Caco-2 (cell line): ENCODE data around the gene IL17F. TPM values are rescaled to one million over a fixed set of nuclear protein-coding genes. Genes with fewer than 3 reads are reported as not detected.

Experiments
- BruUV-seq: library from RNA; stranded (reverse); fragments of 400-500 nt; replicated peaks from 2 replicates; lab custom pipeline; 2021; lab: Mats Ljungman, UMichigan
- CTCF ChIA-PET: fragments of 300-600 bp; sonication (Branson Sonifier 250); formaldehyde crosslinking; loops from one replicate; lab custom pipeline; 2022; ENCODE audit warnings: antibody characterized with exemption; lab: Charles Lee
- POLR2A ChIA-PET: fragments of 300-600 bp; sonication (Branson Sonifier 250); formaldehyde crosslinking; loops from one replicate; lab custom pipeline; 2022; ENCODE audit warnings: antibody characterized with exemption; lab: Charles Lee
- DNase-seq, 2 experiments: peaks; one replicate each; pipeline versions ENCODE4 v3.0.0 to v3.0.0-alpha.2; 2020 to 2022
- H3K27me3 ChIP-seq: replicated peaks from 2 replicates; pipeline ENCODE4 v1.6.0; 2011; ENCODE audit warnings: low read length; ENCODE audit not compliant: control insufficient read depth, insufficient read depth
- H3K36me3 ChIP-seq: 2 replicates; pipeline ENCODE4 v1.5.1; 2011; ENCODE audit warnings: low read length; ENCODE audit not compliant: control insufficient read depth, insufficient read depth
- H3K4me1 ChIP-seq: fragments of 250-450 bp; sonication (Bioruptor Pico); 2 replicates; pipeline ENCODE4 v1.5.1; 2020; ENCODE audit warnings: mild to moderate bottlenecking
- H3K4me3 ChIP-seq: 2 replicates; pipeline ENCODE4 v1.5.1; 2011; ENCODE audit warnings: low read depth, mild to moderate bottlenecking, control low read depth, low read length
- H3K9me3 ChIP-seq: fragments of 250-450 bp; sonication (Bioruptor Pico); 2 replicates; pipeline ENCODE4 v1.5.1; 2020; ENCODE audit warnings: mild to moderate bottlenecking, moderate library complexity
- H3K27ac Mint-ChIP-seq: one replicate; pipeline ENCODE4 v1.8.0; 2022; ENCODE audit warnings: mixed read lengths; ENCODE audit not compliant: unreplicated experiment
- H3K27me3 Mint-ChIP-seq: one replicate; pipeline ENCODE4 v1.8.0; 2022; ENCODE audit warnings: mixed read lengths; ENCODE audit not compliant: insufficient read depth, unreplicated experiment
- H3K36me3 Mint-ChIP-seq: one replicate; pipeline ENCODE4 v1.8.0; 2022; ENCODE audit warnings: mild to moderate bottlenecking, mixed read lengths; ENCODE audit not compliant: insufficient read depth, unreplicated experiment
- H3K4me1 Mint-ChIP-seq: one replicate; pipeline ENCODE4 v1.8.0; 2022; ENCODE audit warnings: low read depth, mixed read lengths; ENCODE audit not compliant: unreplicated experiment
- H3K4me3 Mint-ChIP-seq: one replicate; pipeline ENCODE4 v1.8.0; 2022; ENCODE audit warnings: mild to moderate bottlenecking, moderate library complexity, mixed read lengths; ENCODE audit not compliant: unreplicated experiment
- H3K9me3 Mint-ChIP-seq: one replicate; pipeline ENCODE4 v1.8.0; 2022; ENCODE audit warnings: mixed read lengths; ENCODE audit not compliant: unreplicated experiment
- CTCF ChIP-seq, 2 experiments: fragments of 200-600 bp in 1 of 2; IDR thresholded peaks; 1 replicate in 1 of 2; 2 replicates in 1 of 2; pipeline versions ENCODE4 v1.5.1 to v1.8.0; 2011 to 2022; ENCODE audit warnings: antibody characterized with exemption in 1 of 2, control low read depth in 1 of 2, inconsistent platforms in 1 of 2, low read depth in 1 of 2, low read length in 1 of 2, mild to moderate bottlenecking in 1 of 2, moderate library complexity in 1 of 2; ENCODE audit not compliant: insufficient read depth in 1 of 2, severe bottlenecking in 1 of 2, unreplicated experiment in 1 of 2
- intact Hi-C: fragments of 100-400 bp; cut with micrococcal nuclease; formaldehyde crosslinking; loops from one replicate; pipeline ENCODE4 v1.10.0; 2022; ENCODE audit not compliant: unreplicated experiment
- total RNA-seq: library from RNA; stranded (reverse); gene quantifications from 2 replicates; pipeline ENCODE4 v1.2.3, GENCODE V29; 2022

Gene IL17F
- total RNA-seq, 1 experiment from 2014 or later = not detected

GRCh38 chr6:52227495-52227894 is 16.8 kb downstream of the IL17F start:
- Histone ChIP-seq H3K4me1 (no peaks in the 10 kb centered on the region), H3K4me3 (no peak overlapping the region), H3K9me3 (no peaks in the 10 kb centered on the region), H3K27me3 (no peaks in the 10 kb centered on the region), H3K36me3 (no peaks in the 10 kb centered on the region)
- no peak for DNase-seq
- intact Hi-C loops = no loop called here
- BruUV-seq = no TSS peak
- Mint-ChIP-seq H3K27ac (no peak overlapping the region), H3K4me1 (no peaks in the 10 kb centered on the region), H3K9me3 (no peaks in the 10 kb centered on the region), H3K36me3 (no peaks in the 10 kb centered on the region), H3K4me3 (no peak overlapping the region), H3K27me3 (peaks cover 16% of the 10 kb centered on the region)
- TF ChIP-seq CTCF (IDR thresholded peaks at IDR 0.05; ENCODE audit: insufficient read depth in 1 of 2, low read depth in 1 of 2, low read length in 1 of 2, severe bottlenecking in 1 of 2, unreplicated experiment in 1 of 2) = no peak
- CTCF ChIA-PET = no interaction called here
- POLR2A ChIA-PET = no interaction called here

GRCh38 chr6:52221302-52221701 is 23.0 kb downstream of the IL17F start:
- Histone ChIP-seq H3K9me3 (no peaks in the 10 kb centered on the region), H3K36me3 (no peaks in the 10 kb centered on the region), H3K4me1 (0 out of 2 replicates have a peak, but pooled peaks cover 3% of the 10 kb centered on the region), H3K4me3 (no peak overlapping the region), H3K27me3 (no peaks in the 10 kb centered on the region)
- H3K4me1 Mint-ChIP-seq = peaks cover 6% of the 10 kb centered on the region
- CTCF ChIA-PET = no interaction called here
- POLR2A ChIA-PET = no interaction called here
- H3K36me3 Mint-ChIP-seq = no peaks in the 10 kb centered on the region
- intact Hi-C loops = no loop called here
- no peak for TF ChIP-seq CTCF (IDR thresholded peaks at IDR 0.05; ENCODE audit: insufficient read depth in 1 of 2, low read depth in 1 of 2, low read length in 1 of 2, severe bottlenecking in 1 of 2, unreplicated experiment in 1 of 2)
- no peaks in the 10 kb centered on the region for H3K9me3 Mint-ChIP-seq
- no TSS peak for BruUV-seq
- H3K4me3 Mint-ChIP-seq = no peak overlapping the region
- H3K27me3 Mint-ChIP-seq = peaks cover 19% of the 10 kb centered on the region
- no peak overlapping the region for H3K27ac Mint-ChIP-seq
- DNase-seq = no peak

GRCh38 chr6:52217761-52218160 is 26.5 kb downstream of the IL17F start:
- Mint-ChIP-seq H3K27me3 (peaks cover 3% of the 10 kb centered on the region), H3K9me3 (no peaks in the 10 kb centered on the region), H3K4me1 (peaks cover 6% of the 10 kb centered on the region), H3K4me3 (no peak overlapping the region), H3K27ac (no peak overlapping the region), H3K36me3 (no peaks in the 10 kb centered on the region)
- no peak for TF ChIP-seq CTCF (IDR thresholded peaks at IDR 0.05; ENCODE audit: insufficient read depth in 1 of 2, low read depth in 1 of 2, low read length in 1 of 2, severe bottlenecking in 1 of 2, unreplicated experiment in 1 of 2)
- no peak for DNase-seq
- Histone ChIP-seq H3K4me1 (0 out of 2 replicates have a peak, but pooled peaks cover 3% of the 10 kb centered on the region), H3K27me3 (no peaks in the 10 kb centered on the region), H3K36me3 (no peaks in the 10 kb centered on the region), H3K9me3 (no peaks in the 10 kb centered on the region), H3K4me3 (no peak overlapping the region)
- intact Hi-C loops = loop anchor here (5.0 kb wide), 1 partner anchor 35 kb away; no protein-coding TSS in a partner anchor
- ChIA-PET CTCF (no interaction called here), POLR2A (no interaction called here)
- no TSS peak for BruUV-seq
